ENCODE data around the gene ABTB1.

DNA sequence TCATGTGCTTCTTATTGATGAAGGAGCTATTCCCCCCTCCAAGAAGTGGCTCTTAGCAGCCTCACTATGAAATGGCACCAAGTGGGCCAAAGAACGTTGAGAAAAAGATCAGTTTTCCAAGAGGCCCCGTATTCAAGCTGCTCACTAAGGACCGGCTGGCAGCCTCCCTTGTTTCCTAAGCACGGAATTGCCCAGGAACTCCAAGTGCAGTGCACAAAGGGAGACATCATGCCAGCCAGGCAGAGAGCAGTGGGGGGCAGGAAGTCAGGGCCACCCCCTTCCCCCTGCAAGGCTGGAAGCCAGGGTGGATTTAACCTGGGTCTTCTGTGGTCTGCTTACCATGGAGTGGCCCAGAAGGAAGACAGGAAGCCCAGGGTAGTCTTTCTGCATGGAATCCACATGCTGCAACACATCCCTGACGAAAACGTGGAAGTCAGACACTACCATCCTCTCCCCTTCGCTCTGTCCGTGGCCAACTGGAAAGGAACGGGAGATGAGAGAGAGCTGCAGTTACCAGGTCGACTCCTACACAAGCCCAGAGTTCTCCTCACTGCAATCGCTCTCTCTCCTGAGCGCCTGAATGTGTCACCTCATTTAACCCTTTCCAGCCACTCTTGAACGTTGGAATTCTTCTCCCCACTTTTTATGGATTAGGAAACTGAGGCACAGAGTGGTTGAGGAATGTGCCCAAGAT is 49.5 kb downstream of the ABTB1 start:
- TF ChIP-seq POLR2A (IDR thresholded peaks at IDR 0.05): no peak
- TF ChIP-seq, protein P1, sequence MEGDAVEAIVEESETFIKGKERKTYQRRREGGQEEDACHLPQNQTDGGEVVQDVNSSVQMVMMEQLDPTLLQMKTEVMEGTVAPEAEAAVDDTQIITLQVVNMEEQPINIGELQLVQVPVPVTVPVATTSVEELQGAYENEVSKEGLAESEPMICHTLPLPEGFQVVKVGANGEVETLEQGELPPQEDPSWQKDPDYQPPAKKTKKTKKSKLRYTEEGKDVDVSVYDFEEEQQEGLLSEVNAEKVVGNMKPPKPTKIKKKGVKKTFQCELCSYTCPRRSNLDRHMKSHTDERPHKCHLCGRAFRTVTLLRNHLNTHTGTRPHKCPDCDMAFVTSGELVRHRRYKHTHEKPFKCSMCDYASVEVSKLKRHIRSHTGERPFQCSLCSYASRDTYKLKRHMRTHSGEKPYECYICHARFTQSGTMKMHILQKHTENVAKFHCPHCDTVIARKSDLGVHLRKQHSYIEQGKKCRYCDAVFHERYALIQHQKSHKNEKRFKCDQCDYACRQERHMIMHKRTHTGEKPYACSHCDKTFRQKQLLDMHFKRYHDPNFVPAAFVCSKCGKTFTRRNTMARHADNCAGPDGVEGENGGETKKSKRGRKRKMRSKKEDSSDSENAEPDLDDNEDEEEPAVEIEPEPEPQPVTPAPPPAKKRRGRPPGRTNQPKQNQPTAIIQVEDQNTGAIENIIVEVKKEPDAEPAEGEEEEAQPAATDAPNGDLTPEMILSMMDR (IDR thresholded peaks at IDR 0.05): no peak
